ENCODE measurements around the gene CNTNAP4. TPM values are rescaled to one million over a fixed set of nuclear protein-coding genes. Genes with fewer than 3 reads are reported as not detected.

CNTNAP4 gene
- total RNA-seq, 2 donors from 2014 or later, result not detected

DNA sequence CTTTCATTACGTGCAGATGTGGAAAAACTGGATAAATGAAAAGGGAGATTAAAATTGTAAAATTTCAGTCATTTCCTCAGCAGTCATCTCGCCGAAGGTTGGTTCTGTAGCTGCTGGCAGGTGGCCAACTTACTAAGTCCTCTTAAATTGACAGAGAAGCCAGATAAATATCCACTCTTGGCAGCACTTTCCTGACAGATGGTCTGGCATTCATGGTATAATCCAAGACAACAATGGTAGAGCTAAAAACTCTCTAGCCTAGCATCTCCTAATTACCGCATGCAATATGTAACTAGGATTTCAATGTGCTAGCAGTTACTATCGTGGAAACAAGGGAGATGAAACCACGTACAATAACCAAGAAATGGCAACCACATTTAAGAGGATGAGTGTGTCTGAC lies 306.3 kb downstream of the CNTNAP4 start:
- Histone ChIP-seq H3K4me3 (no peak overlapping the region), H3K4me1 (no peaks in the 10 kb centered on the region), H3K9me3 (no peaks in the 10 kb centered on the region), H3K36me3 (no peaks in the 10 kb centered on the region), H3K27ac (no peak overlapping the region), H3K27me3 (no peaks in the 10 kb centered on the region), H3K9ac (ENCODE audit: low read depth in 2 of 2, low read length in 2 of 2) (no peak overlapping the region)
- no peak for DNase-seq
- intact Hi-C loops (cut with DNase I), result no loop called here
- TF ChIP-seq, protein P1, sequence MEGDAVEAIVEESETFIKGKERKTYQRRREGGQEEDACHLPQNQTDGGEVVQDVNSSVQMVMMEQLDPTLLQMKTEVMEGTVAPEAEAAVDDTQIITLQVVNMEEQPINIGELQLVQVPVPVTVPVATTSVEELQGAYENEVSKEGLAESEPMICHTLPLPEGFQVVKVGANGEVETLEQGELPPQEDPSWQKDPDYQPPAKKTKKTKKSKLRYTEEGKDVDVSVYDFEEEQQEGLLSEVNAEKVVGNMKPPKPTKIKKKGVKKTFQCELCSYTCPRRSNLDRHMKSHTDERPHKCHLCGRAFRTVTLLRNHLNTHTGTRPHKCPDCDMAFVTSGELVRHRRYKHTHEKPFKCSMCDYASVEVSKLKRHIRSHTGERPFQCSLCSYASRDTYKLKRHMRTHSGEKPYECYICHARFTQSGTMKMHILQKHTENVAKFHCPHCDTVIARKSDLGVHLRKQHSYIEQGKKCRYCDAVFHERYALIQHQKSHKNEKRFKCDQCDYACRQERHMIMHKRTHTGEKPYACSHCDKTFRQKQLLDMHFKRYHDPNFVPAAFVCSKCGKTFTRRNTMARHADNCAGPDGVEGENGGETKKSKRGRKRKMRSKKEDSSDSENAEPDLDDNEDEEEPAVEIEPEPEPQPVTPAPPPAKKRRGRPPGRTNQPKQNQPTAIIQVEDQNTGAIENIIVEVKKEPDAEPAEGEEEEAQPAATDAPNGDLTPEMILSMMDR (IDR thresholded peaks at IDR 0.05), result no peak

GRCh38 chr16:76583945-76584344 lies 306.7 kb downstream of the CNTNAP4 start:
- intact Hi-C loops (cut with DNase I), result no loop called here
- H3K9me3 ChIP-seq, result no peaks in the 10 kb centered on the region
- H3K27me3 ChIP-seq, result no peaks in the 10 kb centered on the region
- H3K4me1 ChIP-seq, result no peaks in the 10 kb centered on the region
- H3K27ac ChIP-seq, result no peak overlapping the region
- H3K4me3 ChIP-seq, result no peak overlapping the region
- no peak for DNase-seq
- H3K9ac ChIP-seq (ENCODE audit: low read depth in 2 of 2, low read length in 2 of 2), result no peak overlapping the region
- no peaks in the 10 kb centered on the region for H3K36me3 ChIP-seq
- TF ChIP-seq, protein P1 (IDR thresholded peaks at IDR 0.05), result no peak

DNA sequence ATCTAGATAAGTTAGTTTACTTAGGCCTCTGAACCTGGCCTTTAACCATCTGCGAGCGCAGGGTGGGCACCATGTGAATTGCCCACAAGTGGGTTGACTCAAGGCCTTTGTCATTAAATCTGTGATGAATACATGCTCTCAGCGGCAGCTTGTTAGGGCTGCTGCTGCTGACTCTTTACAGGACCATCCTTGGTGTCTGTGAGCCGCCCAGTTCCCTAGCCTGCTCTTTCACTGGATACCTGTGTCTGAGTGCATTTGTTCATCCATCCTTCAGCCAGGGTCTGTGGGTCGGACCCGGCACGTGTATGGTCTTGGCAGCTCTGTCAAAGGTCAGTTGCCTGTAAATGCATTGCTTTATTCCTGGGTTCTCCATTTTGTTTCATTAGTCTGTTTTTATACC lies 321.3 kb downstream of the CNTNAP4 start:
- no peak overlapping the region for H3K27ac ChIP-seq
- no peak for DNase-seq
- H3K9me3 ChIP-seq, result no peaks in the 10 kb centered on the region
- TF ChIP-seq, protein P1 (IDR thresholded peaks at IDR 0.05), result no peak
- H3K36me3 ChIP-seq, result no peaks in the 10 kb centered on the region
- H3K4me1 ChIP-seq, result no peaks in the 10 kb centered on the region
- H3K27me3 ChIP-seq, result no peaks in the 10 kb centered on the region
- no peak overlapping the region for H3K4me3 ChIP-seq
- no peak overlapping the region for H3K9ac ChIP-seq (ENCODE audit: low read depth in 2 of 2, low read length in 2 of 2)
- intact Hi-C loops (cut with DNase I), result no loop called here

DNA sequence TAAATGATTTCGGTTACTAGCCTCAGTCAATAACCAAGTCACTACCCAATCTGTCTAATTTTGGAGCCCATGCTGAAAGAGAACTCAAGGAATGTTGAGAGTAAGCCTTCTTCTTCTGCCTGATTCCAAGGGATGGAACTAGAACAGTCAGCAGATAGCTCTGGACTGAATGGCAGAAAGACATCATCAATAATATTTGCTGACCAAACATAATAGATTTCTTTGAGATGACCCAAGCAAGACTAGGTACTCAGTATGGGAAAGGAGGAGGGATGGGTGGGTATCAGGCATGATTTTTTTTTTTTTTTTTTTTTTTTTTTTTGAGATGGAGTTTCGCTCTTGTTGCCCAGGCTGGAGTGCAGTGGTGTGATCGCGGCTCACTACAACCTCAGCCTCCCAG lies 330.1 kb downstream of the CNTNAP4 start:
- DNase-seq, result no peak
- Histone ChIP-seq H3K9ac (ENCODE audit: low read depth in 2 of 2, low read length in 2 of 2) (no peak overlapping the region), H3K9me3 (no peaks in the 10 kb centered on the region), H3K4me3 (no peak overlapping the region), H3K27me3 (no peaks in the 10 kb centered on the region), H3K27ac (no peak overlapping the region), H3K36me3 (no peaks in the 10 kb centered on the region), H3K4me1 (no peaks in the 10 kb centered on the region)
- intact Hi-C loops (cut with DNase I), result no loop called here
- TF ChIP-seq, protein P1 (IDR thresholded peaks at IDR 0.05), result no peak
